ENCODE measurements around the gene CRB1.

DNA sequence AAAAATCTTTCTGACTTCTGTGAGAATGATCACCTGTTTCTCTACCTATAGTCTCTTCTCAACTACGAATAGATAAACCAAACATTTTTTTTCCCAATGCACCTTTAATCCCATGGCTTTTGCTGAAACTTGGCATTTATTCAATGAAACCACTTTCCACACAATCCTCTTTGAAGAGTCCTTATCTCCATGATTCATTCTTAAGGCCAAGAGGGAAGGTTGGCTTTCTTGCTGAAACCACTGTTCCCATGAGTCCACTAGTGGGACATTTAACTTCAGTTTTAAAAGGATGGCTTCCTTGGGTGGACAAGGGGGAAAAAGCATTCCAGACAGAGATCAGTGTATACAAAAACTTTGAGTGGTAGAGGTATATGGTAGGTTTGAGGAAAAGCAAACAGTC, 73.6 kb downstream of the CRB1 start:
- TF ChIP-seq, protein P1, sequence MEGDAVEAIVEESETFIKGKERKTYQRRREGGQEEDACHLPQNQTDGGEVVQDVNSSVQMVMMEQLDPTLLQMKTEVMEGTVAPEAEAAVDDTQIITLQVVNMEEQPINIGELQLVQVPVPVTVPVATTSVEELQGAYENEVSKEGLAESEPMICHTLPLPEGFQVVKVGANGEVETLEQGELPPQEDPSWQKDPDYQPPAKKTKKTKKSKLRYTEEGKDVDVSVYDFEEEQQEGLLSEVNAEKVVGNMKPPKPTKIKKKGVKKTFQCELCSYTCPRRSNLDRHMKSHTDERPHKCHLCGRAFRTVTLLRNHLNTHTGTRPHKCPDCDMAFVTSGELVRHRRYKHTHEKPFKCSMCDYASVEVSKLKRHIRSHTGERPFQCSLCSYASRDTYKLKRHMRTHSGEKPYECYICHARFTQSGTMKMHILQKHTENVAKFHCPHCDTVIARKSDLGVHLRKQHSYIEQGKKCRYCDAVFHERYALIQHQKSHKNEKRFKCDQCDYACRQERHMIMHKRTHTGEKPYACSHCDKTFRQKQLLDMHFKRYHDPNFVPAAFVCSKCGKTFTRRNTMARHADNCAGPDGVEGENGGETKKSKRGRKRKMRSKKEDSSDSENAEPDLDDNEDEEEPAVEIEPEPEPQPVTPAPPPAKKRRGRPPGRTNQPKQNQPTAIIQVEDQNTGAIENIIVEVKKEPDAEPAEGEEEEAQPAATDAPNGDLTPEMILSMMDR (IDR thresholded peaks at IDR 0.05), result no peak
- no peak for TF ChIP-seq POLR2A (IDR thresholded peaks at IDR 0.05)
